Right renal cortex interstitium (tissue), 3 donors: ENCODE results near the gene EFS. TPM values are rescaled to one million over a fixed set of nuclear protein-coding genes. Genes with fewer than 3 reads are reported as not detected.

Source experiments
- DNase-seq, 3 donors: peaks; one replicate each; pipeline ENCODE4 v3.0.0-alpha.2; 2013; ENCODE audit warnings: low read depth in 3 of 3, low spot score in 2 of 3
- polyA plus RNA-seq, 3 donors: library from polyadenylated mRNA; unstranded; fragments of 120-200 nt; gene quantifications; one replicate each; pipeline ENCODE4 v1.2.1, GENCODE V29; 2013; ENCODE audit not compliant: insufficient read length in 3 of 3

The EFS gene
- polyA plus RNA-seq, 3 donors, result 28.1 to 29.7 (median 29.5) TPM

DNA sequence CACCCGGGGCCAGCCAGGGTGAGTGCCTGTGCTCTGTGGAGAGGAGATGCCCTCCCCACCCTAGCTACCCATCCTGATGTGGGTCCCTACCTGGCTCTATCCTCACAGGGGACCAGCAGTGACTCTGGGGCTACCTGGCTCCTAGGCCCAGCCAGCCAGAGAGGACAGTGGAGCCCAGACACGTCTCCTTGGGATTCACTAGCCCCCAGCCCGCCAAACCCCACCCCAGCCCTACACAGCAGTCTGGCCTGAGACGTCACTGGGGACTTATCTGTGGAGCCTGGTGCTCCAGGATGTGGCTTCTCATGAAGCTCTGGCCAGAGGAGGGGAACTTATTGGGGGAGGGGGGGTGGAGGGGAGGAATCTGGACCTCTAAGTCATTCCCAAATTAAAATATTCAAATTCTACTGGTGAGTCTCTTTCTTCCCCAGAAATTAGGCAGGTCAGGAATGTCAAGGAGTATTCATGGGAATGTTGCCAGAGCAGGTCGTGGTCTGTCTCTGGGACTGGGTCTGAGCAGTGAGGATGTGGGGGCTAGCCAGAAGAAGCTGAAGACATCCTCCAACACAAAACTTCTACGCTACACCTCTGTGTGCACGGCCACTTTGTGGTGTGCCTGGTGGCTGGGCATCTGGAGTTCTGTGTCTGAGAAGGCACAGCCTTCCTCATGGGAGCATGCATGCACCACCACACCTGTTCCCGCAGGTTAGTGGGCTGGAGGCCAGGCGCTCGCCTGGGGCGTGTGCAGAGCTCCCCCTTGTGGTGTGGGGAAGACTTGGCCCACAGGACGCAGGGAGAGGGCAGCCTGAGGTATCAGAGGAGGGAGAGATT is 14.6 kb upstream of the EFS start:
- no peak for DNase-seq

DNA sequence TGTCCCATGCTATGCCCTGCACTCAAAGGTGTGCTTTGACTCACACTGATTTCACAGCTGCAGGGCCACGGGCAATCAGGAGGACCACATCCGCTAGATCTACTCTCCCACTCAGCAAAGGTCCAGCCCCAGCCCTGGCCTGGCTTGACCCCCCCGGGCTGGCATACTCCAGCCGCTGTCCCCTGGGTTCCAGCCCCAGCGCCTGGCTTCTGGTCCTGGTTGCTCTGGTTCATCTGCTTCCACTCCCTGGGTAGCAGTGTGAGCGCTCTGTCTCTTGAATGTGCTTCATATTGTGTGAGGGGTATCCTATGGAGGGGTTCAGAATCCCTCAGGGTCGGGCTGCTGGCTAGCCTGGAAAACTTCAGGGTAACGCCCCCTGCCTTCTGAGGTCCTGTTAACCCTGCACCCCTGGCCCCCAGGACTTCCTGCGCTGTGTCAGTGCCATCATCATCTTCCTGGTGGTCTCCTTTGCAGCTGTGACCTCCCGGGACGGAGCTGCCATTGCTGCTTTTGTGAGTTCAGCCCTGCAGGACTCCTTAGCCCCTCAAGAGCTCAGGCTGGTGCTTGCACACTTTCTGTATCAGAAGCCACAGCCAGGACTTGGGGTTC is 13.7 kb upstream of the EFS start:
- no peak for DNase-seq

DNA sequence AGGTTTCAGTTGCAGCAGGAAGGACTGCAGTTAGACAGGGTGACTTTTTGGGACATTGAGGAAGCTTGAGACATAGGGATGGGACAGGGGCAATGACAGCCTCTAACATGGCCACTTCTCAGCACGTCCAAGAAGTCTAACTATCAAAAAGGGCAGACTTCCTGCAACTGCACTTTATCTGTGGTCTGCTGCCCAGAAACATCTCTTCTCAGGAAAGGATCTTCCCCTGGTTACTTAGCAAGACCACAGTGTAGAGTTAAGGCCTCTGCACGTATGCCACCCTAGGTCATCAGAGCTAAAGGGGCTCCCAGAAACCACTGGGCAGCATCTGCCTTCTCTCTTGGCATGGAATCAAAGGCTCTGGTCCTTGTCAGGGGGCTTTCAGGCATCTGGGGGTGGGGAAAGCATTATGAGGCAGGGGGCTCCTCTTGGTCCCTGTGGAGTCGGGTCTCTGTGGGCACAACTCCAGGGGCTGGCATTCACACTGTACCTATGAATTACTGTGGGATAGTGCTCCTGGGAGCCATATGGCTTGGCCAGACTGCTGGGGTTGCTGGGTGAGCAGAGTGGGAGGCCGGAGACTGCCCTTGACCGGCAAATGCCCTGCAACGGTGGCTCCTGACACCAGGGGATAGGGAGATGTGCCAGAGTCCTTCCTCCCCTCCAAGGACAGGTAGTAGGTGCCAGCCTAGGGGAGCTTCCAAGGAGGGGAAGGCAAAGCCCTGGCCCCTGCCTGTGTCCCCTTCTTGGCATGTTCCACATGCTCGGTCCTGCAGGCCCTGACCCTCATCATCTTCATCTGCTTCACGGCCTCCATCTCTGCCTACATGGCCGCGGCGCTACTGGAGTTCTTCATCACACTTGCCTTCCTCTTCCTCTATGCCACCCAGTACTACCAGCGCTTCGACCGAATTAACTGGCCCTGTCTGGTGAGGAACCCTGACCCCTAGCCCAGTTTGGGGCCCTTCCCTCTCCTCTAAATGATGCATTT is 12.9 kb upstream of the EFS start:
- no peak for DNase-seq

DNA sequence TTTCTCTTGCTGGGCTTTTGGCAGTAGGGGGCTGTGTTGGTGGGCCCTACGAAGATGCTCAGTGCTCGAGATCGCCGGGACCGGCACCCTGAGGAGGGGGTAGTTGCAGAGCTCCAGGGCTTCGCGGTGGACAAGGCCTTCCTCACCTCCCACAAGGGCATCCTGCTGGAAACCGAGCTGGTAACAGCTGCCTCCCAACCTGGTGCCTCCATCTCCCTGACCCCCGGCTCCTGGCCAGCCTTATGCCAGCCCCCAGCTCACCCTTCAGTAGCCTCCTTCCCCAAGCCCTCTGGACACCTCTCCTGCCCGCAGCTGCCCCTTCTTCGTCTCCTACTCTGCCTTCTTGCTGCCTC is 12.2 kb upstream of the EFS start:
- no peak for DNase-seq

DNA sequence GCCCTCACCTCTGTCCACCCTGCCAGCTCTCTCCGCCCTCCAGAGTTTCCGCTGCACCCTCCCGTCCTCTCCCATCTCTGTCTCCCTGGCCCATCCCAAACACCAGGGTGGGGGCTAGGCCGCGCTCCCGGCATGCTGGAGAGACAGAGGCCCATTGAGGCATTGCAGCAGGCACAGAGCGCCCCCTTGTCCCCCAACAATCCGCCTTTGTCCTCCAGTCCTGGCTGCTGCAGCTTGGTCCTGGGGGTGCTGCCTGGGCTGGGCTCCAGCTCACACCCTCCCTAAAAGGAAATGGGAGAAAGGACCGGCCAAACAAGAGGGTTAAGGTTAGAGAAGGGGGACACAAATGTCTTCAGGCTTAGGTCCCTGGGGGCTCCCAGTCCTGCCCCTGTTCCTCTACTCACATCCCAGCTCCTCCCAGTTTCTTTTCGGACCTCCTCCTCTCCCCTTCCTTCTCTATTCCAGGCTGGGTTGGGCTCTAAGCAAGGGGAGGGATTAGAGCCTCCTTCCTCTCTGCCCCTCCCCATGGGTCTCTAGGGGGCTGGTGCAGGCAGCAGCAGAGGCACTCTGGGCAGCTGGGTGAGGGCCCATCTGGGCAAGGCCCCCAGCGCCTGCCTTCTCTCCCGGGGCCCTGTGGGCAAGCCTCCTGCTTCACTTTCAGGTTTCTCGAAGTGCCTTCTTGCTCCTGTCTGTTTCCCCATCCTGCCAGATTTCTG is 11.7 kb upstream of the EFS start, which contains the start of gene CMTM5:
Gene CMTM5 (plus strand): TSS at position 565 of the 716 bp plus-strand sequence. CDS start 206 bp downstream, outside the sequence.
- no peak for DNase-seq

DNA sequence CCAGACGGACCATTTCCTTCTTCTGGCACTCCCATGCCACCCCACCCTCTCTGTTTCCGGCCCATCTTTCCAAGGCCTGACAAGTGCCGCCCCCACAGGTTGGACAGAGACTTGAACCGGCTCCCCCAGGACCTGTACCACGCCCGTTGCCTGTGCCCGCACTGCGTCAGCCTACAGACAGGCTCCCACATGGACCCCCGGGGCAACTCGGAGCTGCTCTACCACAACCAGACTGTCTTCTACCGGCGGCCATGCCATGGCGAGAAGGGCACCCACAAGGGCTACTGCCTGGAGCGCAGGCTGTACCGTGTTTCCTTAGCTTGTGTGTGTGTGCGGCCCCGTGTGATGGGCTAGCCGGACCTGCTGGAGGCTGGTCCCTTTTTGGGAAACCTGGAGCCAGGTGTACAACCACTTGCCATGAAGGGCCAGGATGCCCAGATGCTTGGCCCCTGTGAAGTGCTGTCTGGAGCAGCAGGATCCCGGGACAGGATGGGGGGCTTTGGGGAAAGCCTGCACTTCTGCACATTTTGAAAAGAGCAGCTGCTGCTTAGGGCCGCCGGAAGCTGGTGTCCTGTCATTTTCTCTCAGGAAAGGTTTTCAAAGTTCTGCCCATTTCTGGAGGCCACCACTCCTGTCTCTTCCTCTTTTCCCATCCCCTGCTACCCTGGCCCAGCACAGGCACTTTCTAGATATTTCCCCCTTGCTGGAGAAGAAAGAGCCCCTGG is 10.7 kb upstream of the EFS start:
- DNase-seq, result no peak

DNA sequence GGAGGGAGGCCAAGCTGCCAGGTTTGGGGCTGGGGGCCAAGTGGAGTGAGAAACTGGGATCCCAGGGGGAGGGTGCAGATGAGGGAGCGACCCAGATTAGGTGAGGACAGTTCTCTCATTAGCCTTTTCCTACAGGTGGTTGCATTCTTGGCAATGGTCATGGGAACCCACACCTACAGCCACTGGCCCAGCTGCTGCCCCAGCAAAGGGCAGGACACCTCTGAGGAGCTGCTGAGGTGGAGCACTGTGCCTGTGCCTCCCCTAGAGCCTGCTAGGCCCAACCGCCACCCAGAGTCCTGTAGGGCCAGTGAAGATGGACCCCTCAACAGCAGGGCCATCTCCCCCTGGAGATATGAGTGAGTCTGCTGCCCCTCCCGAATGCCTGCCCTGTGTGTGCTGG is 8.1 kb upstream of the EFS start:
- no peak for DNase-seq

DNA sequence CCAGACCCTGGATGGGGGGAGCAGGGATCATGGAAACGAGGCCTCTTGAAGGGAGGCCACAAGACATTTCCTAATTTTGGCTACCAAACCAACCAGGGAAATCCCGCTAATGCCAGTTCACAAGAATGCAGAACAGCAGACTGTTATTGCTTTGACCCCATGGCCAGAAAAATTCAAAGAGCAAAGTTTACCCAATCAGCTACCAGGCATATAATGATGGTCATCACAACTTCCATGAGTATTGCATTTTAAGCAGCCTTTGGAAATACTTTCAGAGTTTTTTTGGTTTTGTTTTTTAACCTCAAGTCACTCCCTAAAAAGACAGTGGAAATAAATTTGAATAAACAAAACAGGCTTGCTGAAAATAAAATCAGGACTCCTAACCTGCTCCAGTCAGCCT is 7.5 kb upstream of the EFS start, which contains the start of gene IL25:
Gene IL25 (plus strand): TSS at position 301 of the 400 bp plus-strand sequence.
- no peak for DNase-seq

DNA sequence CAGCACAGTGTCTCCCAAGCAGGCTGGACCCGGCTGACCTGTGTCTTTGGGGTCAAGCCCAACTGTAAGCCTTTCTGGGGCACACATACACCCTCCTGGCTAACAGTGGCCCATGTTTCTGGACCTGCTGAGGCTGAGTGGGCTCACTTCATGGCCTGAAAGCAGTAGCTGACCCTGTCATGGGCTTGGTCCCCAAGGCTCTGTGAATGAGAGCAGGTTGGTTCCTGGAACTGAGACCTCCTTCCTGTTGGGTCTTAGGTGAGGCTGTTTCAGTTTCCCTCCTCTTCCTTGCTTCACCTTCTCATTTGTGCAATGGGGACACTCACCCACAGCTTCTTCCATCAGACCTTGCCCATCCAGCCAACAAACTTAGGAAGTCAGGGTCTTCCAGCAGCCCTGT is 6.9 kb upstream of the EFS start:
- DNase-seq, result no peak

DNA sequence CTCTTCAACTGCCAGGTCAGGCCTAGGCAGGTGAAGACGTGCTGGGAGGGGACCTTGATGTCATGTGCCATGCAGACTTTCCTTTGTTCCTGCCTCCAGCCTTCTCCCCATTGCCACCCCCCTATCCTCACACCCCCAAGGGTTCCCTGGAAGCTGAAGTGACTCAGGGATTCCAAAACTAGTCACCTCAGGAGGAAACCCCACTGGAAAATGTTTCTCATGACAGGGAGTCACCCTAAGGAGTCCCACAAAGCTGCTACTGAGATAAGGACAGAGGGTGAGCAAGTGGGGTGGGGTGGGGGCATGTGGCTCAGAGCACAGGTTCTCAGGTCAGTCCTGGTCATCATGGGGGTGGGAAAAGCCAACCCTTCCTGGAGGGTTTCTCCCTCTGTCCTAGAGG is 5.2 kb upstream of the EFS start:
- no peak for DNase-seq

DNA sequence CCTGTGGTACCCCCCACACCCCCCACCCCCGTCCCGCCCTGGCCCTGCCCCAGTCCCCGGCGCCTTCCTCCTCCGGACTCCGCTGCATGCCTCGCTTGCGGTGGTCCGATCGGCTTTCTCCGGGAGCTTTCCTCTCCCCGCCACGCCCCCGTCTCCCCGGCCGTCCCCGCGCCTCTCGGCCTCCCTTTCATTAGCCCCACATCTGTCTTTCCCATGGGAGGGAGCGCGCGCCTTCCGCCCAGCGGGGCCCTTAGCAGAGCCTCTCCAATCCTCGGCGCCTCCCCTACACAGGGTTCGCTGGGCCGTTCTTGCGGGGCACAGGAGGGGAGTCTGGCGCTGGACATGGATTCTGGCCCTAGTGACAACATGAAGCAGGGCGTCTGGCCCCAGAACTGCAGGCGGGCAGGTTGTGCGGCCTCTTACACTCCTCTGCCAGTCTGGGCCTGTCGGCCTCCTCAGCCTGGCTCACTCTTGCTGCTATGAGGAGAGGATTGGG is 1.5 kb upstream of the EFS start:
- DNase-seq, result peak in 1 of 3 donors; percentile 73

DNA sequence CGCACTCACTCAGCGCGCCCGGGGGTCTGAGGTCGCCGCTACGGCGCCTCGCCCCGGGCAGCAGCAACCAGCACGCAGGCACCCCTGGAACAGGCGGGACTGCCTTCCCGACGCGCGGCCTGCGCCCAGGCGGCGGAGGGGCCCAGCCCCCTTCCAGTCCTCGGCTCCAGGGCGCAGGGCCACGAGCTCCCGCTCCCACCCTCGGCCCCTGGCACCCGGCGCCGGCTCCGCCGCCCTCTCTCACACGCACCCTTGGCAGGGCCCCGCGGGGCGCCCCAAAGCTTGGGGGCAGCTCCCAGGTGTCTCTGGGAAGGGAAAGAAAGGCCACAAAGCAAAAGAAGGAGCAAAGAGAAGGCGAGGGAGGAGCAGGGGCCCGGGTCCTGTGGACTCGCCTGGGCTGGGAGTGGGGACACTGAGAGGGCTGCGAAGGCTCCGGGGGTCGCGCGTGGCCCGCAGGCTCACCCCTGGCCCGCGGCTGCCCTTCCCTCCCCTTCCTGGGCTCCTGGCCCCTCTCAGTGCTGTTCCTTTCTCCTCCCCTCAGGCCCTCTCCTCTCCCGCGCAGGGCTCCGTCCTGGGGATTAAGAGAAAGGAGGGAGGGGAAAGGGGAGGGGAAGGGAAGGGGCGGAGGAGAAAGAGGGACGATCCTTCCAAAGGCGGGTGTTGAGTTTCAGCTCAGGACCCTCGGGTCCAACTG is 907 bp upstream of the EFS start:
- peak in 2 of 3 donors; percentile 89 to 91 for DNase-seq

DNA sequence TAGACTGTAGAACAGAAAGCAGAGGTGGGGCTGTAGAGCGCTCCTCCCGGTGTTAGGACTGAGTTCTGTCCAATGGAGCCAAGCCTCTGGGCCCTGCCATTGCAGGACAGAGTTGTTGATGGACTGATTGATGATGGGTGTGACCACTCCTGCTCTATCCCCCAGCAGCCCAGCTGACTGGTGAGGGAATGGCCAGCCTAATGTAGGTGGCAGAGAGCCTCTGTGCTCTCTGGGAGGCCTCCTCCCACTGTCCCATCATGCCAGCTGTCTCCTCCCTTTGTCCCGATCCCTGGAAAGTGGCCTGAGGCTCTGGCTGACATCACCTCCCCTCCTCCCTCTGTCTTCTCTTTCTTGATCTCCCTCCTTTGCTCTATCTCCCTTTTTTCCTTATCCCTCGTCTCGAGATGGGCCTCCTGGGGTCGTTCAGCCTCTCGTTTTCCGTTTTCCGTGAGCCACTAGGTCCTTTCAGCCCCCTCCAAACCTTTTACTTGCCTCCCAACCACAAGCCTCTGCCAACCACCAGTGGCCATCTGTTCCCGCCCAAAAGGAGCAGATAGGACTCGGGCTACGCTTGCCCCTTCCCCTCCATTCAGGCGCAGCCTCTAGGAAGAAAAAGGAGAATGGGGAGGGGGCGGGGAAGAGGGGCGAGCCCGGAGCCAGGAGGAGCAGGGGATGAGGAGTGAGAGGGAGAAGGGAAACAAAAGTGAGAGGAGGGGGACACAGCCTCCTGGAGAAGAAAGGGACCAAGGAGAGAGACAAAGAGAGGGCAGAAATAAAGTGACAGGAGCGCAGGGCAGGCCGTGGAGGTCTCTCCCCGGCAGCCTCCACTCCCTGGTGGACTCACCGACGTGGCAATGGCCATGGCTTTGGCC is 572 bp downstream of the EFS start:
- no peak for DNase-seq

DNA sequence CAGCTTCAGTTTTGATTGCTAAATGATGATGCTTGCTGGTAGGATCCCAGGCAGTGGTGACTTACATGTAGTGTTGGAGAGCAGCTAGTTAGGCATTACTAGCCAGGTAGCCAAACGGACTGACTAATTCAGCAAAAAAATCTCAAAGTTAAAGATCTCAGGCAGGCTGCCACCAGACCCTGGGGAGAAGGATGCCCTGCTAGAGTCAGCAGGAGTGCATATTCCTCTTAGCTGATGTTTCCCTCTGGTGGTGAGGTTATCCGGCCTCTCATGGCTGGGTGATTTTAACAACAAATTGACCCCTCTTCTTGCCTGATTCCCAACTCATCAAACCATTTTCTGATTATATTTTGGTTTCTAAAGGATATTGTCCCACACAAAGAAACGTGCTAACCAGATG is 2.8 kb downstream of the EFS start:
- no peak for DNase-seq

DNA sequence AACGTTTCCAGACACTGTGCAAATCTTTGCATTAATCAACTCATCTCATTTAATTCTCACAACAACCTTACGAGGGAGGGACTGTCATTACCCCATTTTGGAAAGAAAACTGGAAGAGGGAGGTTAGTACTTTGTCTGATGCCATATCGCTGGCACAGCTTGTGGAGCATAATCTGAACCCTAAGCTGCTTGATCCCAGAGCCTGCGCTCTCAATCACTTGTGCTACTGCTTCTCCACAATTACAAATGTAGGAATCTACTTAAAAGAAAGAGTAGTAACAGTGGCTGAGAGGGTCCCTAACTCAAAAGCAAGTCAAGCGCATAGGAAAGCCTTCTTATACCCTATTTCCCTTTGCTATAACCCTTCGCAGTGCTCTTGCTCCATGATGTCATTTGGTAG is 3.2 kb downstream of the EFS start:
- DNase-seq, result no peak

DNA sequence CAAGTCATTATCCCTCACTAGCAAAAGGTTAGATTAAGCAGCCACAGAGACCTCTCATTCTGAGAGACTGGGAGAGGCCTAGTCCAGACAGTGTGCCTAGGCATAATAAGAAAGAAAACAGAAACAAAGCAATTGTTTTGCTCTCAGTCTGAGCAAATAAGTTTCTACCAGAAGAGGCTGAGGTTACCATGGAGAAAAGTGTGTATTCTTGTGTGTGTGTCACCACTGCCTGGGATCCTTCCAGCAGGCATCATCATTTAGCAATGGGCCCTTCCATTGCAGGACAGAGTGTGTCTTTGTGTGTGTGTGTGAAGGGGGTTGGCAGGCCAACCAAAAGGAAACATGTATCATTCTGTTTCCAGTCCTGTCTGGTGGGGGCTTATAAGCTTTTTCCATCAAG is 3.7 kb downstream of the EFS start:
- no peak for DNase-seq

DNA sequence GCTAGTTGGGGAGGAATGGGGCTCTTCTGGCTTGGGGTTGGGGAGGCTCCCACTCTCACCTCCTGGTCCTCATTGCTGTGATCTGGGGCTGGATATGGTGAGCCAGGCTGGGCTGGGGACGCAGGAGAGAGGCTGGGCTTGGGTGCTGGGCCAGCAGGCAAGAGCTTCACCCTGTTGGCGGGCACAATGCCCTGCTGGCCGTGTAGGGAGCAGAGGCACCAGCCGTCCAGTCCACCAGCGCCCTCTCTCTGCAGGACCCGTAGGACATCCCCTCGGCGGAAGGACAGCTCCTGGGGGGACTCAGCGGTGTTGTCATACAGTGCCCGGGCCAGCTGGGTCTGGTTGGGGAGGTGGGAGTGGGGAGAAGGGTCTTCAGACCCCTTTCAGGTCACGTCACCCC is 4.5 kb downstream of the EFS start:
- no peak for DNase-seq
